Measurements from ENCODE around the gene KPRP. TPM values are rescaled to one million over a fixed set of nuclear protein-coding genes. Genes with fewer than 3 reads are reported as not detected.

The KPRP gene
- total and polyA plus RNA-seq, 2 donors (not counting 1 experiment from before 2014, with no cell fraction given), result 0.33 TPM; not detected in 1

DNA sequence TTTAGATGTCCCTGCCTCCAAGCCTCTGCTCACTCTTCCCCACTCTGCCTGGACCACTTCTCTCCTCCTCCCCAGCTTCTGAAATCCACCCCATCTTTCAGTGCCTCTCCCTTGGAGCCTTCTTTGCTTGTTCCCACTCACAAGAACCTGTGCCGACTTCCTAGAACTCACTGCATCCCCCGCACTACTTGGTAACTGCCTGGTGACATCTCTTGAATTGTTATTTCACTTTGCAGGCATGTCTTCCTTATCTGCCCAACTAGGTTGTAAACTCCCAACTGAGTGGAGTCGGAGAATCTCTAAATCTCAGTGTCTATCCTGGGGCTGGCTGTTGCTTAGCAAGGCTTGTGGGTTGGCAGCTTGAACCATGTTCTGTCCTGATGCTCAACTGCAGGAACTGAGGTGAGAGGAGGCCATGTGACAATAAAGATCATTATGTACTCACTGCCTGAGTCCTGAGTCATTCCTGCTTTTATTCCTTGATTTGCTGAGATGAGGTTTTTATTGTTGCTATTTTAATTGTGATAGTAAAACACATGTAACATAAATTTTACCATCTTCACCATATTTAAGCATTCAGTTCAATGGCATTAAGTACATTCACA lies 3.9 kb downstream of the KPRP start:
- TF ChIP-seq, protein P1, sequence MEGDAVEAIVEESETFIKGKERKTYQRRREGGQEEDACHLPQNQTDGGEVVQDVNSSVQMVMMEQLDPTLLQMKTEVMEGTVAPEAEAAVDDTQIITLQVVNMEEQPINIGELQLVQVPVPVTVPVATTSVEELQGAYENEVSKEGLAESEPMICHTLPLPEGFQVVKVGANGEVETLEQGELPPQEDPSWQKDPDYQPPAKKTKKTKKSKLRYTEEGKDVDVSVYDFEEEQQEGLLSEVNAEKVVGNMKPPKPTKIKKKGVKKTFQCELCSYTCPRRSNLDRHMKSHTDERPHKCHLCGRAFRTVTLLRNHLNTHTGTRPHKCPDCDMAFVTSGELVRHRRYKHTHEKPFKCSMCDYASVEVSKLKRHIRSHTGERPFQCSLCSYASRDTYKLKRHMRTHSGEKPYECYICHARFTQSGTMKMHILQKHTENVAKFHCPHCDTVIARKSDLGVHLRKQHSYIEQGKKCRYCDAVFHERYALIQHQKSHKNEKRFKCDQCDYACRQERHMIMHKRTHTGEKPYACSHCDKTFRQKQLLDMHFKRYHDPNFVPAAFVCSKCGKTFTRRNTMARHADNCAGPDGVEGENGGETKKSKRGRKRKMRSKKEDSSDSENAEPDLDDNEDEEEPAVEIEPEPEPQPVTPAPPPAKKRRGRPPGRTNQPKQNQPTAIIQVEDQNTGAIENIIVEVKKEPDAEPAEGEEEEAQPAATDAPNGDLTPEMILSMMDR (conservative IDR thresholded peaks at IDR 0.05 in 1 of 2, IDR thresholded peaks at IDR 0.05 in 1 of 2; ENCODE audit: low read depth in 1 of 2, low read length in 2 of 2), result peak in 1 of 2 donors; percentile 3
- TF ChIP-seq EZH2 (IDR thresholded peaks at IDR 0.05; ENCODE audit: low read length, missing control alignments), result no peak
- Histone ChIP-seq H3K79me2 (ENCODE audit: control insufficient read depth, insufficient read depth, low read length) (no peaks in the 10 kb centered on the region), H3K9ac (ENCODE audit: insufficient read depth, low read length) (no peak overlapping the region), H4K20me1 (ENCODE audit: control insufficient read depth, extremely low read depth, insufficient read depth, low read length) (no peaks in the 10 kb centered on the region), H3K4me2 (ENCODE audit: extremely low read depth, insufficient read depth, low read length) (no peak overlapping the region), H3K27me3 (ENCODE audit: control insufficient read depth, insufficient read depth, low read length) (no peaks in the 10 kb centered on the region), H2AFZ (ENCODE audit: low read length) (no peak overlapping the region), H3K36me3 (ENCODE audit: control insufficient read depth, insufficient read depth, low read length) (no peaks in the 10 kb centered on the region), H3K9me3 (ENCODE audit: control insufficient read depth, insufficient read depth, low read depth, low read length) (no peaks in the 10 kb centered on the region), H3K4me1 (ENCODE audit: control insufficient read depth, extremely low read depth, insufficient read depth, low read length) (no peaks in the 10 kb centered on the region), H3K27ac (ENCODE audit: insufficient read depth, low read length) (no peak overlapping the region), H3K4me3 (replicated peaks in 1 of 4; ENCODE audit: control extremely low read depth in 1 of 4, insufficient read depth in 1 of 4, low read depth in 3 of 4, low read length in 4 of 4) (no peak overlapping the region)
- no peak for DNase-seq (ENCODE audit: low read depth in 2 of 2)

DNA sequence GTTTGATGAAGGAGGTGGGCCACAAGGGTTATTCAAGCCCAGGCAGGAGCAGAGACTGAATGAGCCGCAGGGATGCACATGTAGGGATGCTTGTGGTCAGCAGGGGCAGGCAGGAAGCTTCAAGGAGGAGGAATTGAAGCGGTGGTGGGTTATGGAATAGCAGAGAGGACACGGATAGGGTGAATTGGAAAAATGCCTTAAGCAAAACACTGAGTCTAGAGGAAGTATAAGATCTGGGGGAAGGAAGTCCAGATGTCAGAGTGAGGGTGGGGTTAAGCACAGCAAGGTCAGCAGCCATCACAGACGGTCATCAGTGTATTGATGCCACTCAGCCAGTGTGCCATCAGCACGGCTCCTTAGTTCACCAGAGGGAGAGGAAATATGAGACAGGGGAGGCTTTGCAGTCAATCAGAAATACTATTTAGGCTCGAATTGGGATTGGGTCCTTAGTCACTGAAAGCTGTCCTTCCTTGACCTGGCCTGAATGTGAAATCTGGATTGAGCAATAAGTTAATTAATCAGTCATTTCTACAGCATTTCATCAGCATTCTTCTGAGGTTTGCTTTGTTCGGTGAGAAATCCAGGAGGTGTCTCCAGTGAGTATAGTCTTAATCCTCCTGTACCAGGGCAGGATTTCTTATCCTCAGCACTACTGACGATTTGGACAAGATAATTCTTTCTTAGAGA lies 11.2 kb downstream of the KPRP start:
- Histone ChIP-seq H3K79me2 (ENCODE audit: control insufficient read depth, insufficient read depth, low read length) (no peaks in the 10 kb centered on the region), H3K4me3 (replicated peaks in 1 of 4; ENCODE audit: control extremely low read depth in 1 of 4, insufficient read depth in 1 of 4, low read depth in 3 of 4, low read length in 4 of 4) (no peak overlapping the region), H3K9ac (ENCODE audit: insufficient read depth, low read length) (no peak overlapping the region), H2AFZ (ENCODE audit: low read length) (no peak overlapping the region), H3K27ac (ENCODE audit: insufficient read depth, low read length) (peak overlapping the region; percentile 17), H4K20me1 (ENCODE audit: control insufficient read depth, extremely low read depth, insufficient read depth, low read length) (no peaks in the 10 kb centered on the region), H3K4me1 (ENCODE audit: control insufficient read depth, extremely low read depth, insufficient read depth, low read length) (peaks cover 3% of the 10 kb centered on the region), H3K27me3 (ENCODE audit: control insufficient read depth, insufficient read depth, low read length) (no peaks in the 10 kb centered on the region), H3K9me3 (ENCODE audit: control insufficient read depth, insufficient read depth, low read depth, low read length) (no peaks in the 10 kb centered on the region), H3K4me2 (ENCODE audit: extremely low read depth, insufficient read depth, low read length) (peak overlapping the region; percentile 18), H3K36me3 (ENCODE audit: control insufficient read depth, insufficient read depth, low read length) (no peaks in the 10 kb centered on the region)
- TF ChIP-seq EZH2 (IDR thresholded peaks at IDR 0.05; ENCODE audit: low read length, missing control alignments), result no peak
- TF ChIP-seq, protein P1 (conservative IDR thresholded peaks at IDR 0.05 in 1 of 2, IDR thresholded peaks at IDR 0.05 in 1 of 2; ENCODE audit: low read depth in 1 of 2, low read length in 2 of 2), result no peak
- peak in 1 of 2 donors; percentile 58 for DNase-seq (ENCODE audit: low read depth in 2 of 2)

DNA sequence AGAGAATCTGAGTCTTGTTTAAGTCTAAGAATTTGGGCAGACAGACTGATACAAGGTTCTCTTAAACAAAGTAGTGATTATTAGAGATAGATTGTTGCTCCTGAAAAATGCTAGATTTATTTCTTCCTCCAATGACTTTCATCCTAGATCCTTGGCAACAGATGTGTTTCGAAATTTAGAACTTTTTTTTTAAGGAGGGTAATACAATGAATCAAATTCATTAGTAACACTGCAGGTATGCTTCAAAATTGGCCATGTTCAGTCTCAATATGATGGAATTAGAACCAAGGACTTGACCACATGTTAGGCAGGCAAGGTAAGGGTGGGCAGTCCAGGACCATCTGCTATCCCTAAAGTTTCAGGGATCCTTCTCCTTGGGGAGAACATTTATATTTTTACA lies 12.6 kb downstream of the KPRP start:
- no peak for DNase-seq (ENCODE audit: low read depth in 2 of 2)
- no peak overlapping the region for H3K9ac ChIP-seq (ENCODE audit: insufficient read depth, low read length)
- H3K79me2 ChIP-seq (ENCODE audit: control insufficient read depth, insufficient read depth, low read length), result no peaks in the 10 kb centered on the region
- no peak overlapping the region for H3K4me3 ChIP-seq (replicated peaks in 1 of 4; ENCODE audit: control extremely low read depth in 1 of 4, insufficient read depth in 1 of 4, low read depth in 3 of 4, low read length in 4 of 4)
- no peak for TF ChIP-seq EZH2 (IDR thresholded peaks at IDR 0.05; ENCODE audit: low read length, missing control alignments)
- H3K9me3 ChIP-seq (ENCODE audit: control insufficient read depth, insufficient read depth, low read depth, low read length), result no peaks in the 10 kb centered on the region
- H2AFZ ChIP-seq (ENCODE audit: low read length), result no peak overlapping the region
- no peak overlapping the region for H3K27ac ChIP-seq (ENCODE audit: insufficient read depth, low read length)
- H3K4me2 ChIP-seq (ENCODE audit: extremely low read depth, insufficient read depth, low read length), result no peak overlapping the region
- H3K27me3 ChIP-seq (ENCODE audit: control insufficient read depth, insufficient read depth, low read length), result no peaks in the 10 kb centered on the region
- peaks cover 3% of the 10 kb centered on the region for H3K4me1 ChIP-seq (ENCODE audit: control insufficient read depth, extremely low read depth, insufficient read depth, low read length)
- no peaks in the 10 kb centered on the region for H3K36me3 ChIP-seq (ENCODE audit: control insufficient read depth, insufficient read depth, low read length)
- H4K20me1 ChIP-seq (ENCODE audit: control insufficient read depth, extremely low read depth, insufficient read depth, low read length), result no peaks in the 10 kb centered on the region
